Measurements from ENCODE around the gene SCD5.

The SCD5 gene

DNA sequence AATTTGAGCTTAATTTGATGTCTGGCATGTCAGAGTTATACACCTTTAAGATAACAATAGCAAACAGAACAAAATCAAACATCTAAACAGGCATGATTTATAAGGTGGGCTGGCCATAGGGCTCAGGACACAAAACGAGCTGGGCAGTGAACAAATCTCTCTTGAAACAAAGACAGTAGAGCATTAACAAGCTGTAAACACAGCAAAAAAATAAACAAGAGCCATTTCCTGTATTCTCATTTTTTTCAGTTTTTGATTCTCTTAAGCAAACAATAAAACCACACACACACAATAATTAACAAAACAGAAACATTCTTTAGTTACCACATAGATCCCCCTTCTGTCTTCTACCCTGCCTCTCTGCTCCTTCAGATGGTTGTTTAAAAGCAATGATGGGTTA, 168.5 kb downstream of the SCD5 start:
- no peak for DNase-seq (ENCODE audit: low spot score)

DNA sequence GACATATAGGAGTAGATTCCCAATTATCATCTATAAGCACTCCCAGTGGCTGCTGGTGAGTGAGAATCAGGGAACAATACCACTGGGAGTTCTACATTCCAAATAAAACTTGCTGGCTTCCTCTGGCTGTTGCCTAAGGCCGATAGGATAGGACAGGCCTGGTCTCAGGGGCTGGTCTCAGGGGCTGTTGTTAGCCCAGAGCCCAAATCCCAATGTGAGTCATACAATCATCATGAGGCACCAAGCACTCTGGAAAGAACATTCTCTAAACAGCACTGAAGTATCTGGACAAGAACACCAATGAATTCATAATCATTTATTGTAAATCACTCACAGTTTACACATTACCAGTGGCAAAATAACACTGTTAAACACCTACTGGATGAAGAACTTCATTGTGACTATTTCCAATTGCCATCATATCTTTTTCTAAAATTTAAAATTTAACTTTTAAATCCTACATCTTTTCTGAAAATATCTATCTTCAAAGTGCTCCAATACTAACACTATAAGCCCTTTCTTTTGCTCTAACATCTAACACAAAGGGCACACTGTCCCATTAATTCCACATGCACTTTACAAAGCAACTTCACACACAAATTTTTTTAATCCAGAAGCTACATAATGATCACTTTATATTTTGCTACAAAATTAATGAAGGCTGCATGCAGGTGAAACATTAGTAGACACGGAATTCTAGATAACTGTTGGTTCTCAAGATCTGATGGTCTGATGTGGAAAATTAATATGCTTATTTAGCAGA, 169.2 kb downstream of the SCD5 start:
- no peak for DNase-seq (ENCODE audit: low spot score)

DNA sequence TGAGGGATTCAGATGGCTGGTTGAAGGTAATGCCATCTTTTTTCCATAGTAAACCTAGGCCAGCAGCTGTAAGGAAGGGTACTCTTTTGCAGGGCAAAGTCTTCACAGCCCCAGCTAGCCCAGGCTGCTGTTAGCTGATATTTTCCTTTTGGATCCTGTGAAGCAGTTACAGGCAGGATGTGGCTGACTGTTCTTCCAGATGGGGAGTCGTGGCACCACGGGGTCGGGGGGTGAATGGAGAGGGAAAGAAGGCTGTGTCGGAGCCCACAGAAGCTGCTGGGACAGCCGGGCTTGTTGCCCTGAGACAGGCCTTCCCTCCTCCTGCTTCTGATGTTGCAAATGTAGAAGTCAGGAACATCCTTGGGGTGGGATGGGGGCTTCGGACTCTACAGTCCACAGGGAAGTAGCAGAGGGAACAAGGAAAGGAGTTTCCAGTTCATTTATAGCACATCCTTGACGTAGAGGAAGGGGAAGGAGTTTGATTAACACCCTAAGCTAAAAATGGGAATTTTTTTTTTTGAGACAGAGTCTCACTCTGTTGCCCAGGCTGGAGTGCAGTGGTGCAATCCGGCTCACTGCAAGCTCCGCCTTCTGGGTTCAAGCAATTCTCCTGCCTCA, 172.2 kb downstream of the SCD5 start:
- DNase-seq (ENCODE audit: low spot score) = no peak

DNA sequence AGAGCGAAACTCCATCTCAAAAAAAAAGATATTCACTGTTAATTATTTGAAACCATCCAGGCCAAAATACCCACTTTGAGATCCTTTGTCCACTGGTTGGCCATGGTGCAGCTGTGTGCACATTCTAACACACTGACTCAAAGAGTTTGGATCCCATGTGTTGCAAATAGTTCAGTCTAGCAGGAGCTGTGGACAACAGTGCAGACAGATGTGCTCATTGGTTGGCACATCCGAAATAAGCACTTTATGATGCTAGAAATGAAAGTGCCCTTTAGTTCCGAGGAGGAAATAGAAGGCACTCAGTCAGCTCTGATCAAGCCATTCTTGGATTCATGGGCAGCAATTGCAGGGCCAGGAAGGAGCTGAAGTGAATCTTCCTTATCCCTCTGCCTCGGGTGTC, 173.8 kb downstream of the SCD5 start:
- DNase-seq (ENCODE audit: low spot score) = no peak

DNA sequence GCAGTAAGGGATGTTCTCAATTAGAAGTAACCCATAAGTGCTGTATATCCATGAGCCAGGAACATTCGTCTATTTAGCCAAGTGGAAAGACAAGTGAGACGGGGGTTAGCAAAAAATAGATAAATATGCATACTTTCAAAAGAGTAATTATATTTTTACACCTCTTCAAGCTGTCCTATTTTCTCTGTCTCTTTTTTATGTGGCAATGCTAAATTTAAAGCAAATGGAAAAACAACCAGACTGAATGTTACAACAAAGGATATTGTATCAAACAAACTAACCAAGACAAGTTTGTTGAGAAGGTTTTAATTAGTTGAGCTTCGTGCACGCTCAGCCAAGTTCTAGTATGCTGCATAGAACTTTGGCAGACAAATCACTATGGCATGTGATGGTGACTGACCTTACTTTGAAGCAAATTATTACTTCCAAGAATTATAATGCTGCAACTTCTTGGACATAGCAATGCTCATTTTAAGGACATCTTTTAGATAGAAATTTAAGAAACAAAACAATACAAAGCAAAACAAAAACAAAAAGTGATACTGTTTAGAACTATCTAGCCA, 175.4 kb downstream of the SCD5 start:
- DNase-seq (ENCODE audit: low spot score) = no peak

DNA sequence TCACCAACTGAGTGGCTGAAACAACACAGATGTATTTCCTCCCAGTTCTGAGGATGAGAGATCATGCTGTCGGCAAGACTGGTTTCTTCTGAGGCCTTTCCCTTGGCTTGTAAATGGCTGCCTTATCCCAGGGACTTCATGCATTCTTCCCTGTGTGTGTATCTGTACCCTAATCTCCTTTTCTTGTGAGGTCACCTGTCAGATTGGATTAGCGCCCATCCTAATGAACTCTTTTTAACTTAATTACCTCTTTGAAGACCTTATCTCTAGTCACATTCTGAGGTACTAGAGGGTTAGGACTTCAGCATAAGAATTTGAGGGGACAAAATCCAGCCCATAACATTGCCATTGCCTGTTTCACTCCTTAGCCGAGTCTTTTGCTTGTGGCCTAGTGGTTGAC, 177.3 kb downstream of the SCD5 start:
- DNase-seq (ENCODE audit: low spot score) = no peak

DNA sequence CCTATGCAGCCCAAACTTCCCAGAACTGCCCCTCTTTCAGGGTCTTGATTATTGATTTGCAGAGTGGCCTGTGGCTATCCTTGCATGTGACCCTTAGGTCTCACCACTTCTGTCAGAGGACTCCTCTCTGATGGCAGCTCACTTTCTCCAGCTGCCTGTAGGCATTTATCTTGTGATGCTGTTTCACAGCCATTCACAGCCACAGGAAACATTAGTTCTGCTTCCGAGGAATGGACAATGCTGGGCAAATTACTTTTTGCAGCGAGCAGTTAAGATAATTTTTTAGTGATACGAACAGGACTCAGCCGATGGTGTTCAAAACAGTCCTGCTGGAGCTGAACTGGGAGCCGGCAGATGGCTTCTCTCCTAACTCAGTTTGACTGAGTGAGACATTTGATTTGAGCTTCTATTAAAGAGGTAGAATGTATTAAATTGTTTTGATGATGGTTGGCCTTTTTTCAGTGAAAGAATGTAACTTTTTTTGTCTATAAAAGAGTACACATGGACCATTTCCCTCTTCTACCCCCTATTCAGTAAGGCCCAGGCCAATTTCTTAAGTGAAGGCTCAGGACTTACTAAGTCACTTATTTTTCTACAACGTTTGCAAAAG, 178.4 kb downstream of the SCD5 start:
- no peak for DNase-seq (ENCODE audit: low spot score)

DNA sequence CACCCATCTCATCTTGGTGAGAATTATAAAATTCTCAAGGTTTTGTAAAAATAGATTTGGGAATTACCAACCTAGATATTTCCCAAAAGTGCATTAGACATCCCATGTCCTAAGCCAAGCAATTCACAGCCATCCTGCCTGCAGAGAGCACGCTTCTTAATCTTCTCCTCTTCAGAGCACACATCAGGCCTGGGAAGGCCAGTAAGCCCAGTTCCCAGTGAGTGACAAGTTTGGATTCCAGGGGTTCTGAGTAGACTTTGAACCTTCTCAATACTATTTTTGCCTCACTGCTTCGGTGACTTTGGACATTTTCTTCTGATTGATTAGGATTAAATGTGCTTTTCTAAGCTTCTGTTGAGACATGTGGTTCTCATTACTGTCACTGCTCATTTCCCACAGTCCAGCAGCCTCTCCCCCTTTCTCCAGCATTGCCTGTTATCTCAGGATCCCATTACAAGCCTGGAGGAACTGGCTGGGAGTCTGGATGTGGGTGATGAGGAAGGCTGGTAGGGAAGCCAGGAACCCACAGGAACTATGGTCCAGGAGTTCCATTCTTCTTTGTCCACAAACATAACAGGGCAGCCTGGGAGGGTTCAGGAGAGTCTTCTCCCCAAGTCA, 180.4 kb downstream of the SCD5 start:
- DNase-seq (ENCODE audit: low spot score) = no peak

DNA sequence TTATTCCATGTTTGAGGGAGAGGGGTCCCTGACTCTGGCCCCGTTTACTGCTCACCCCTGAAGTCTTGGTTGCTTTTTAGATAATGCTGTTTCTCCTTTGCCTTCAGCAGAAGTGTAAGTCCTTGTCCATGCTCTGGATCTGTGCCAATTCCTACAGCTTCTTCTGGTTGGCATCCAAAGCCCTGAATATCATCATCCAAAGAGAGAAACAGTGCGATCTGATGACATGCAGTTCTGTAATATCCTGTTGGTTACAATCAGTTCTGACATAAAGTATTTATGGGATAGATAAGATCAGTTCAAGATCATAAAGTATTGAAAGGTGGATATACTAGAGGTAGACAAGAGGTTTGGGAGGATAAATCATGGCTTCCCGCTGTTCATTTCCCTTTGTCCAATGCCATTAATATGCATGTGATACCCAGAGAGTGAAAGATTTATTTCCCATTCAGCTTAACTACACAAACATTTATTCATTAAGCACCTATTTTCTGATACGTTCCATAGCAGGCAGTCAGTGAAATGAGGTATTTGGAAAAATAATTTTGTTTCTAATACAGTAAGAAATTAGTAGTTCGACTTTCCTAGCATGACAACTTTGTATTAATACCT, 183.7 kb downstream of the SCD5 start:
- DNase-seq (ENCODE audit: low spot score) = no peak

DNA sequence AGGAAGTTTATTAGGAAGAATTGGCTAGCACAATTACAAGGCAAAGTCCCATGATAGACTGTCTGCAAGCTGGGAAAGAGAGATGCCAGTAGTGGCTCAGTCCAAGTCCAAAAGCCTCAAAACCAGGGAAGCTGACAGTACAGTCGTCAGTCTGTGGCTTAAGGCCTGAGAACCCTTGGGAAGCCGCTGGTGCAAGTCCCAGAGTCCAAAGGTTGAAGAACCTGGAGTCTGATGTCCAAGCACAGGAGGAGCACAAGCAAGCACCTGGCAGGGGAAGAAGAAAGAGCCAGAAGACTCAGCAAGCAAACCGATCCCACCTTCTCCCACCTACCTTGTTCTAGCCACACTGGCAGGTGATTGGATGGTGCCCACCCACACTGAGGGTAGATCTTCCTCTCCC, 185.5 kb downstream of the SCD5 start:
- DNase-seq (ENCODE audit: low spot score) = no peak

DNA sequence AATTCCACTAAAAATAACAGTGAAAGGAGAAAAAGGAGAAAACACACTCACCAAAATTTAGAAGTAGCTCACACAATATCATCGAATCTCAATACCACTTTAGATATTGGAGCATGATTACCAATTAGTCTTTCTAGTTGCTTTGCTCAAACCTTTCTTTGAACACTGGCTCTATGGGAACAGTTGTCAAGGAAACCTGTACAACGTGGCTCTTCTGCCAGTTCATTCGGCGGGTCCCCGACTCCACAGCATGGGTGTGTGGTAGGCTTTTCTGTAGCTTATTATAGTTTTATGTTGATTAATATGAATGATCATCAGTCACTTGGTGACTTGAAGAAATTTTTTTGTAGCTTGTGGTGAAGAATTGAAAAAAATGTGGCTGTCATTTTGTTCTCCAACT, 186.6 kb downstream of the SCD5 start:
- DNase-seq (ENCODE audit: low spot score) = no peak

DNA sequence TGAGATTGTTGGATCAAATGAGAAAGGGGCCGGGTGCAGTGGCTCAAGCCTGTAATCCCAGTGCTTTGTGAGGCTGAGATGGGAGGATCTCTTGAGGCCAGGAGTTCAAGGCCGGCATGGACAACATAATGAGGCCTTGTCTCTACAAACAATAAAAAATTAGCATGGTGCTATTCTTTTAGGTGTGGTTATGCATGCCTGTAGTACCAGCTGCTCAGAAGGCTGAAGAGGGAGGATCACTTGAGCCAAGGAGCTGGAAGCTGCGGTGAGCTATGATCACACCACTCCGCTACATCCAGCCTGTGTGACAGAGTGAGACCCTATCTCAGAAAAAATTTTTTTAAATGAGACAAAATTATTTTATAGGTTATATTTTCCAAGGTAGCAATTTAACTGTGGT, 187.1 kb downstream of the SCD5 start:
- DNase-seq (ENCODE audit: low spot score) = no peak

DNA sequence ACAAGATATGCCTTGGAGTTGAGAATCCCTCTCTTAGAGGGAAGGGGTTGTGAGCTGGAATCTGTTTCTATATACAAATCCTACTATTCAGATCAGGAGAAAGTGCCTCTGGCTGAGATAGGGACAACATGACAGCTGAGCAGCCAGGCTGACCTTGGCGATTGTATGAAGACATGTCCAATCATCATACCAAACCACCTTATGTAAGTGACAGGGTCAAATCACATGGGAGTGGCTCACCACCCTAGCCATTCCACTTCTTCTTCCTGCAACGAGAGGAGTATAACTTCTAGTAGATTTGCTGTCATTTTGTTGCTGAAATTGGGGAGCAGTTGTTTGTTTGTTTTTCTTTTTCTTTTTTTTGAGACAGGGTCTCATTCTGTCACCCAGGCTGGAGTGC, 188.6 kb downstream of the SCD5 start:
- DNase-seq (ENCODE audit: low spot score) = no peak

DNA sequence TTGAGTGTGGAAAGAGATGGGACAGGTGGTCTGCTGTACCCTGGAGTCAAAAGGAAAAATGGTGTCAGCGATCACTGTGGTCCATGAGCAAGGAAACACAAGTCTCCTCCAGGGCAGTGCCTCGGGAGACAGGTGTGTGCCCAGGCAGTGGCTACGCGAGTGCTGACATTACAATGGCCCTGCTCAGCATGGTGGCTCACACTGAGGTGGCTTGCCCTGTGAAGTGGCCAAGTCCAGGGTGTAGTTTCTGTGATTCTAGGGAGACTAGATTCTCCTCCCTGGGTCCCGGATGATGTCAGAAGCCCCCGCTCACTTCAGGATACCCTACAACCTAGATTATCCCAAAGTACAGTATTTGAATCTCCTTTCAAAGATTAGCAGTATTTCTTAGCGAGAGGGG, 192.0 kb downstream of the SCD5 start:
- no peak for DNase-seq (ENCODE audit: low spot score)

DNA sequence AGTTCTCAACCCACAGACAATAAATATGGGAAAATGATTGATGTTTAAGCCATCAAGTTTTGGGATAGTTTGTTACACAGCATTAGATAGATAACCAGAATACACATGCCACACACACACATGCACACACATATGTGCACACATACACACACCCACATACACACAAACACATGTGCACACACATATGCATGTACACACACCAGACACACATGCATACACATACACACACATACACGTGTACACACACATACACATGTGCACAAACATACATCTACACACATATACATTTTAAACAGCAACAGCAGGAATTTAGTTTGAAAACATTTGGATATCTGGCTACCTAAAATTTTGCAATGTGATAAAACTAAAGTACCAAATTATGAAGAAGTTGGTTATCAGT, 194.1 kb downstream of the SCD5 start:
- no peak for DNase-seq (ENCODE audit: low spot score)

DNA sequence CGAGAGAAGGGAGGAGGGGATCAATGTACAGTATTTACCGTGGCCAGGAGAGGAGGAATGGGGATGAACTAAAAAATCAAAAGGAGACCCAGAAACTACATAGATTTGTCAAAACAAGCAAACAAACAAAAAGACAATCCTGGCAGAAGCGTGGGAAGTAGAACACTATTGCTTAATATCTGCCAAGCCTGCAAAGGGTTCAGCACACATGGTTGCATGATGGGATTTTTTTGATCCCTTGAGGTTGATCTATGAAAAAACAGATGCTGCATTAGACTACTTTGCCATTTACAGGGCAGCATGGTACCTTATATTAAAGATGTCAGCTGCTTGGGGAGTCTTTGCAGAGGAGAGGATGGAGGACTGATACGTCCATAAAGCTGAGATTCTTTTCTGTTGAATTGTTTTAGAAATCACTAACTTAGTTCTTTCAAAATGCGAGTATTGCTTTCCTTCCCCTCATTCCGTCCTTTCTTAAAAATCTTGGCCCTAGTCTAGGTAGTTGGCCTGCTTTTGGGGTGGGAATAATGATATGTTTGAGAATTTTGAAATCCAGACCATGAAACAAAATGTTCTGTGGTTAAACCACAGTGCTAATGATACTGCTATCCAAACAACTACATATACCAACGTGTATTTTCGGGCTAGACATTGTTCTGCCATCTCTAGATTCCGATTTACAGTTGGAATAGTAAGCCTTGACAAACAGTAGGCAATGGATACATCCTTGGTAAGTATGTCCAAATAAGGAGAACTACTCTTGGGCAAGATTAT, 197.2 kb downstream of the SCD5 start:
- DNase-seq (ENCODE audit: low spot score) = no peak

DNA sequence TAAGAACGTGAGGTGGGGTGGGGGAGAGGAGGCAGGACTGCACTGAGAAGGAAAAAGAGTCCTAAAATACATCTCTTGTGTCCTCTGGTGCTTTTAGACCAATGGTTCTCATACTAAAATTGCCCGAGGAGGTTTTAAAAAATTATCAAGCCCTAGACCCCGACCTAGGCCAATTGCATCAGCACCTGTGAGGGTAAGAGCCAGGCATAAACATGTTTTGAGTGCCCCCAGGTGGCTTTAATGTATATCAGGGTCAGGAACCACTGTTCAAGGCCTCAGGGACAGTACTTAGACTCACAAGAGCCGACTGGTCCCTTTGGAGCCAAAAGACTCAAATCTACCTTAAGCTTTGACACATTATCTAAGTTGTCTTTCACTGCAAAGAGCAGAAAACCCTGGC, 199.3 kb downstream of the SCD5 start:
- no peak for DNase-seq (ENCODE audit: low spot score)

DNA sequence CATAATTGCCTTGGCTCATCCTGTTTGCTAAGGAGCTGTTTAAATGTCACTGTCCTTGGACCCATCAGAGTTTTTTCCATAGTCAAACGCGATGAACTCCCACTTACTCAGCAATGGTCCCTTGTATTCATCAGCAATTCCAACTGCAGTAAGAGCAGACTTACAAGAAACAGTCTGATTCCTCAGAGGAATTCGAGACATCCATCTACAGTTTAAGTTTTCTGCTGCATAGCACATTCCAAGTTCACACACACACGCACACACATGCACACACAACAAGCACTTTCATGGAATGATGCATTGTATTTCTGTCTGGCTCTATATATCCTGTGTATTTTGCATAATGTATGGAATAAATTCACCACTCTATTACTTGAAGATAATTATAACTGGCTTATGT, 204.1 kb downstream of the SCD5 start:
- DNase-seq (ENCODE audit: low spot score) = no peak

DNA sequence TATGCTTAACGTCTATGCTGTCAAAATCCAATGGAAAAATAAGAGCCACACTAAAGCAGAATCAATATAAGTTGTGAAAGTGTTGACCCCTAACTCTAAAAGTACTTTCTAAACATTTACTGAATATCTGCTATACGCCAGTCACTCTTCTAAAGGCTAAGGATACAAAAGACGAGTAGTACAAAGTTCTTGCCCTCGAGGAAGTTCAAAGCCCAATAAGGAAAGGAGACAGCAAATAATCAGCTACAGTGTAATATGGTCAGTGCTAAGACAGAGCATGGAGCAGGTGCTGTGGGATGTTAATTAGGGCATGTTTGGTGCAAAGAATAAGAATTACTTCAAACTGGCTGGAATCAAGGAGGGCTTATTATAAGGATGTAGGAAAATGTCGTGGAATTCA, 205.2 kb downstream of the SCD5 start:
- no peak for DNase-seq (ENCODE audit: low spot score)

DNA sequence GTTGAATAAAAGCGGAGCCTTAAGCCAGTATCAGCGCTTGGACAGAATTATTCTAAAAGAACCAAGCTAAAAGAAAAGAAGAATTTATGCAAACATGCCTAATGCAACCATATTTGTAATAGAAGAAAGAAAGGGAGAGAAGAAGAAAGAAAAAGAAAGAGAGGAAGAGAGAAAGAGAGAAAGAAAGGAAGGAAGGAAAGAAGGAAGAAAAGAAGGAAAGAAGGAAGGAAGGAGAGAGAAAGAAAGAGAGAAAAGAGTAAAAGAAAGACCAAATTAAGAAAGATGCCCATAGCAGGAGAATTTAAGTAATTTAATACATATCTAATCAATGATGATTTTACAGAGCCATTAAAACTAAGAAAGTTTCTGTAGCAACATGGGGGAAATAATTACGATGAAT, 206.0 kb downstream of the SCD5 start:
- no peak for DNase-seq (ENCODE audit: low spot score)

DNA sequence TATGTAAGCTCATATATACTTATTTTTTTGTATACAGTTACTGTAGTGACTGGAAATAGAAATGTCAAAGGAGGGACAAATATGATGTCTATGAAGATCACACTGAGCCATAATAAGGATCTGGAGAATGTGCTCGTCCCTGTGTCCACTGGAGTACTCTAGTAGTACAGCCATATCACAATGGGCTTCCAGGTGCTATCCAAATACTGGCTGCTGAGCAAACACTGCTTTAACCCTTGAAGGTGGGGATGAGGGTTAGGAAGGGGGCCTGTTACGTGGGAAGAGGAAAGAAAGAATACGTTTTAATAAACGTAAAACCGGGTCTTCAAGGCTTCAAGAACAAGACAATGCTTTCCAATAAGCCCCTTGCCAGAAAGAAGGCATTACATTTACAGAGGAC, 207.0 kb downstream of the SCD5 start:
- DNase-seq (ENCODE audit: low spot score) = no peak

DNA sequence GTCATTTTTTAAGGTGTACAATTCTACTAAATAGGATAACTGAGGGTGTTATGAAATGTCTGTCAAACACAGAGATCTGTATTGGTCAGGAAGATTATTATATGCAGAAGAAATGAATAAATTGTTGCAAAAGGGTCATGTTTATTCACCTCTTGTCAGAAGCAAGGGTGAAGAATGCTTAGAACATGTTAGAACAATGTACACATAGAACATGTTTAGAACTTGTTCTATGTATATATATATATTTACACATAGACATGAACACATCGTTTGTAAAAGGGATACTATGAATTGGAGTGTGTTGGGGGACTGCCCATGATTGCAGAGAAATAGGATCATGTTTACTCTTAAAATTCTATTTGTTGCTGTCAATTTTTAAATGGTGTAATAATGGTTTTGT, 208.8 kb downstream of the SCD5 start:
- DNase-seq (ENCODE audit: low spot score) = no peak
